Measurements from ENCODE around the gene ANKRD26.

GRCh38 chr10:27020243-27020642 lies 80.1 kb downstream of the ANKRD26 start:
- TF ChIP-seq, protein P1, sequence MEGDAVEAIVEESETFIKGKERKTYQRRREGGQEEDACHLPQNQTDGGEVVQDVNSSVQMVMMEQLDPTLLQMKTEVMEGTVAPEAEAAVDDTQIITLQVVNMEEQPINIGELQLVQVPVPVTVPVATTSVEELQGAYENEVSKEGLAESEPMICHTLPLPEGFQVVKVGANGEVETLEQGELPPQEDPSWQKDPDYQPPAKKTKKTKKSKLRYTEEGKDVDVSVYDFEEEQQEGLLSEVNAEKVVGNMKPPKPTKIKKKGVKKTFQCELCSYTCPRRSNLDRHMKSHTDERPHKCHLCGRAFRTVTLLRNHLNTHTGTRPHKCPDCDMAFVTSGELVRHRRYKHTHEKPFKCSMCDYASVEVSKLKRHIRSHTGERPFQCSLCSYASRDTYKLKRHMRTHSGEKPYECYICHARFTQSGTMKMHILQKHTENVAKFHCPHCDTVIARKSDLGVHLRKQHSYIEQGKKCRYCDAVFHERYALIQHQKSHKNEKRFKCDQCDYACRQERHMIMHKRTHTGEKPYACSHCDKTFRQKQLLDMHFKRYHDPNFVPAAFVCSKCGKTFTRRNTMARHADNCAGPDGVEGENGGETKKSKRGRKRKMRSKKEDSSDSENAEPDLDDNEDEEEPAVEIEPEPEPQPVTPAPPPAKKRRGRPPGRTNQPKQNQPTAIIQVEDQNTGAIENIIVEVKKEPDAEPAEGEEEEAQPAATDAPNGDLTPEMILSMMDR (IDR thresholded peaks at IDR 0.05), result no peak
- no peak for TF ChIP-seq POLR2A (IDR thresholded peaks at IDR 0.05)
